GM23248 (cell line): Measurements from ENCODE around the gene MACROD2. TPM values are rescaled to one million over a fixed set of nuclear protein-coding genes. Genes with fewer than 3 reads are reported as not detected.

Experiments used
- DNase-seq: peaks from one replicate; pipeline ENCODE4 v3.0.0-alpha.2; 2015
- H2AFZ ChIP-seq: fragments of 200-600 bp; sonication (generic); 2 replicates; pipeline ENCODE4 v1.6.1; 2016; ENCODE audit warnings: antibody characterized with exemption
- H3F3A ChIP-seq: fragments of 200-600 bp; sonication (generic); 2 replicates; pipeline ENCODE4 v1.6.1; 2016; ENCODE audit warnings: mild to moderate bottlenecking, antibody characterized with exemption, mixed run types; ENCODE audit not compliant: insufficient read depth
- H3K27ac ChIP-seq: fragments of 200-600 bp; sonication (generic); 2 replicates; pipeline ENCODE4 v1.5.1; 2016; ENCODE audit warnings: mild to moderate bottlenecking
- H3K27me3 ChIP-seq: fragments of 200-600 bp; sonication (generic); replicated peaks from 2 replicates; pipeline ENCODE4 v1.6.1; 2016; ENCODE audit warnings: mild to moderate bottlenecking; ENCODE audit not compliant: insufficient read depth
- H3K36me3 ChIP-seq: fragments of 200-600 bp; sonication (generic); 2 replicates; pipeline ENCODE4 v1.6.1; 2016; ENCODE audit warnings: low read depth, mild to moderate bottlenecking
- H3K4me1 ChIP-seq: fragments of 200-600 bp; sonication (generic); 2 replicates; pipeline ENCODE4 v1.6.1; 2016; ENCODE audit warnings: mild to moderate bottlenecking; ENCODE audit not compliant: insufficient read depth
- H3K4me2 ChIP-seq: fragments of 200-600 bp; sonication (generic); one replicate; pipeline ENCODE4 v1.6.1; 2016; ENCODE audit warnings: mild to moderate bottlenecking; ENCODE audit not compliant: unreplicated experiment
- H3K4me3 ChIP-seq: fragments of 200-600 bp; sonication (generic); 2 replicates; pipeline ENCODE4 v1.5.1; 2016; ENCODE audit warnings: mild to moderate bottlenecking
- H3K79me2 ChIP-seq: fragments of 200-600 bp; sonication (generic); 2 replicates; pipeline ENCODE4 v1.6.1; 2016; ENCODE audit warnings: mild to moderate bottlenecking; ENCODE audit not compliant: insufficient read depth
- H3K9ac ChIP-seq: fragments of 200-600 bp; sonication (generic); 2 replicates; pipeline ENCODE4 v1.6.1; 2016; ENCODE audit warnings: mild to moderate bottlenecking
- H3K9me2 ChIP-seq: fragments of 200-600 bp; sonication (generic); 2 replicates; pipeline ENCODE4 v1.6.1; 2016; ENCODE audit warnings: mixed run types, mild to moderate bottlenecking, moderate library complexity; ENCODE audit not compliant: insufficient read depth
- H3K9me3 ChIP-seq: fragments of 200-600 bp; sonication (generic); one replicate; pipeline ENCODE4 v1.6.1; 2017; ENCODE audit warnings: low read depth
- H4K20me1 ChIP-seq: fragments of 200-600 bp; sonication (generic); 2 replicates; pipeline ENCODE4 v1.6.0; 2016; ENCODE audit not compliant: insufficient read depth
- EZH2 ChIP-seq: fragments of 200-600 bp; sonication (generic); IDR thresholded peaks from 2 replicates; pipeline ENCODE4 v1.6.1; 2018; ENCODE audit warnings: antibody characterized with exemption, mild to moderate bottlenecking; ENCODE audit not compliant: insufficient read depth, poor library complexity, severe bottlenecking
- EZH2phosphoT487 ChIP-seq: fragments of 200-600 bp; sonication (generic); IDR thresholded peaks from 2 replicates; pipeline ENCODE4 v1.6.1; 2018; ENCODE audit warnings: antibody characterized with exemption, moderate library complexity, mild to moderate bottlenecking, low read depth; ENCODE audit not compliant: insufficient read depth
- WGBS, 2 experiments: methylation state at CpG; one replicate each; pipeline ENCODE4 v1.1.6; 2015 to 2017; ENCODE audit warnings: low lambda C conversion rate in 2 of 2, low coverage in 1 of 2; ENCODE audit errors: missing lambda C conversion rate in 2 of 2; 5-methylcytosine and 5-hydroxymethylcytosine counted together
- in situ Hi-C: fragments of 300-500 bp; cut with MboI; formaldehyde crosslinking; loops from 2 replicates; pipeline ENCODE4 v1.15.0; 2020
- polyA plus RNA-seq: library from polyadenylated mRNA; unstranded; fragments of >200 nt; fragmentation: Nextera tagmentation; extraction: Ambion mirVana; gene quantifications from 2 replicates; pipeline ENCODE4 v1.2.1, GENCODE V29; 2016
- total RNA-seq: library from RNA; depleted of rRNA; stranded (reverse); fragments of >200 nt; shearing (Covaris generic); gene quantifications from 2 replicates; pipeline ENCODE4 v1.2.3, GENCODE V29; 2014

Gene MACROD2
- total and polyA plus RNA-seq, 2 experiments from 2014 or later: 1.1 to 3.1 TPM

GRCh38 chr20:15584507-15584906 lies 1589.2 kb downstream of the MACROD2 start:
- H3K79me2 ChIP-seq: no peaks in the 10 kb centered on the region
- H3F3A ChIP-seq: no peaks in the 10 kb centered on the region
- H3K4me1 ChIP-seq: no peaks in the 10 kb centered on the region
- H3K4me2 ChIP-seq: no peak overlapping the region
- no peaks in the 10 kb centered on the region for H4K20me1 ChIP-seq
- H3K4me3 ChIP-seq: no peak overlapping the region
- H3K27me3 ChIP-seq: no peaks in the 10 kb centered on the region
- in situ Hi-C loops: no loop called here
- TF ChIP-seq EZH2: no peak
- TF ChIP-seq EZH2phosphoT487: no peak
- no peak overlapping the region for H2AFZ ChIP-seq
- H3K9me3 ChIP-seq: no peaks in the 10 kb centered on the region
- no peaks in the 10 kb centered on the region for H3K9me2 ChIP-seq
- no peaks in the 10 kb centered on the region for H3K36me3 ChIP-seq
- 55 to 58% methylated on average over 6 of the region's 6 CpGs for WGBS, 2 experiments
- H3K9ac ChIP-seq: no peak overlapping the region
- no peak overlapping the region for H3K27ac ChIP-seq
- no peak for DNase-seq

GRCh38 chr20:15593081-15593480 lies 1597.8 kb downstream of the MACROD2 start:
- WGBS, 2 experiments: 58 to 61% methylated on average over 4 of the region's 4 CpGs
- no peaks in the 10 kb centered on the region for H4K20me1 ChIP-seq
- H3K9me3 ChIP-seq: no peaks in the 10 kb centered on the region
- H3K9ac ChIP-seq: no peak overlapping the region
- H3K36me3 ChIP-seq: no peaks in the 10 kb centered on the region
- H3K4me3 ChIP-seq: no peak overlapping the region
- no peaks in the 10 kb centered on the region for H3K9me2 ChIP-seq
- H3K27me3 ChIP-seq: no peaks in the 10 kb centered on the region
- H2AFZ ChIP-seq: no peak overlapping the region
- no peak for DNase-seq
- no peaks in the 10 kb centered on the region for H3F3A ChIP-seq
- TF ChIP-seq EZH2phosphoT487: no peak
- no peak for TF ChIP-seq EZH2
- H3K4me1 ChIP-seq: no peaks in the 10 kb centered on the region
- H3K4me2 ChIP-seq: no peak overlapping the region
- H3K79me2 ChIP-seq: no peaks in the 10 kb centered on the region
- no peak overlapping the region for H3K27ac ChIP-seq
- in situ Hi-C loops: no loop called here

- 42 to 46% methylated on average over 2 of the region's 2 CpGs for WGBS, 2 experiments
- no peak for DNase-seq
- no peaks in the 10 kb centered on the region for H3K4me1 ChIP-seq
Observed at GRCh38 chr20:15594158-15594695, 1598.9 kb downstream of the MACROD2 start.

GRCh38 chr20:15596220-15596890 lies 1601.0 kb downstream of the MACROD2 start:
- Histone ChIP-seq H3K9me3 (no peaks in the 10 kb centered on the region), H3K79me2 (no peaks in the 10 kb centered on the region), H2AFZ (no peak overlapping the region), H4K20me1 (no peaks in the 10 kb centered on the region), H3K4me2 (no peak overlapping the region), H3K4me1 (no peaks in the 10 kb centered on the region), H3K9ac (no peak overlapping the region), H3F3A (no peaks in the 10 kb centered on the region), H3K36me3 (no peaks in the 10 kb centered on the region), H3K4me3 (no peak overlapping the region), H3K27ac (no peak overlapping the region), H3K27me3 (no peaks in the 10 kb centered on the region), H3K9me2 (no peaks in the 10 kb centered on the region)
- TF ChIP-seq EZH2phosphoT487 (no peak), EZH2 (no peak)
- 23 to 27% methylated on average over 3 of the region's 3 CpGs for WGBS, 2 experiments
- in situ Hi-C loops: no loop called here
- no peak for DNase-seq

More at GRCh38 chr20:15594158-15594695, 1598.9 kb downstream of the MACROD2 start:
- Histone ChIP-seq H3K4me3 (no peak overlapping the region), H3F3A (no peaks in the 10 kb centered on the region), H3K9me2 (no peaks in the 10 kb centered on the region), H2AFZ (no peak overlapping the region), H3K9ac (no peak overlapping the region), H3K27me3 (no peaks in the 10 kb centered on the region), H3K36me3 (no peaks in the 10 kb centered on the region), H3K4me2 (no peak overlapping the region), H4K20me1 (no peaks in the 10 kb centered on the region), H3K9me3 (no peaks in the 10 kb centered on the region), H3K27ac (no peak overlapping the region), H3K79me2 (no peaks in the 10 kb centered on the region)
- TF ChIP-seq EZH2phosphoT487: no peak
- TF ChIP-seq EZH2: no peak
- in situ Hi-C loops: no loop called here
